Panc1 (cell line): ENCODE measurements around the gene MUC7.

Source experiments
- CTCF ChIP-seq: fragments of 450-650 bp; IDR thresholded peaks from 2 replicates; pipeline ENCODE4 v1.5.1; 2017; ENCODE audit warnings: mild to moderate bottlenecking
- POLR2AphosphoS5 ChIP-seq: IDR thresholded peaks from 2 replicates; pipeline ENCODE4 v1.6.1; 2012; ENCODE audit warnings: mild to moderate bottlenecking, low read depth, low read length, moderate library complexity
- SIN3A ChIP-seq: IDR thresholded peaks from 2 replicates; pipeline ENCODE4 v1.6.1; 2012; ENCODE audit warnings: low read depth, mild to moderate bottlenecking, low read length, moderate library complexity, borderline replicate concordance; ENCODE audit not compliant: insufficient read depth
- TCF7L2 ChIP-seq: IDR thresholded peaks from 2 replicates; pipeline ENCODE4 v1.6.1; 2011; ENCODE audit warnings: mild to moderate bottlenecking, low read depth, low read length, inconsistent platforms
- TF ChIP-seq, protein P1 (sequence below), 2 experiments: IDR thresholded peaks; 2 replicates each; pipeline ENCODE4 v1.6.1; 2011 to 2012; ENCODE audit warnings: low read depth in 2 of 2, control low read depth in 1 of 2, low read length in 1 of 2, mild to moderate bottlenecking in 1 of 2, moderate library complexity in 1 of 2; ENCODE audit not compliant: insufficient read depth in 1 of 2

- TF ChIP-seq CTCF (no peak), POLR2AphosphoS5 (no peak), SIN3A (no peak), TCF7L2 (no peak)
- TF ChIP-seq, protein P1, sequence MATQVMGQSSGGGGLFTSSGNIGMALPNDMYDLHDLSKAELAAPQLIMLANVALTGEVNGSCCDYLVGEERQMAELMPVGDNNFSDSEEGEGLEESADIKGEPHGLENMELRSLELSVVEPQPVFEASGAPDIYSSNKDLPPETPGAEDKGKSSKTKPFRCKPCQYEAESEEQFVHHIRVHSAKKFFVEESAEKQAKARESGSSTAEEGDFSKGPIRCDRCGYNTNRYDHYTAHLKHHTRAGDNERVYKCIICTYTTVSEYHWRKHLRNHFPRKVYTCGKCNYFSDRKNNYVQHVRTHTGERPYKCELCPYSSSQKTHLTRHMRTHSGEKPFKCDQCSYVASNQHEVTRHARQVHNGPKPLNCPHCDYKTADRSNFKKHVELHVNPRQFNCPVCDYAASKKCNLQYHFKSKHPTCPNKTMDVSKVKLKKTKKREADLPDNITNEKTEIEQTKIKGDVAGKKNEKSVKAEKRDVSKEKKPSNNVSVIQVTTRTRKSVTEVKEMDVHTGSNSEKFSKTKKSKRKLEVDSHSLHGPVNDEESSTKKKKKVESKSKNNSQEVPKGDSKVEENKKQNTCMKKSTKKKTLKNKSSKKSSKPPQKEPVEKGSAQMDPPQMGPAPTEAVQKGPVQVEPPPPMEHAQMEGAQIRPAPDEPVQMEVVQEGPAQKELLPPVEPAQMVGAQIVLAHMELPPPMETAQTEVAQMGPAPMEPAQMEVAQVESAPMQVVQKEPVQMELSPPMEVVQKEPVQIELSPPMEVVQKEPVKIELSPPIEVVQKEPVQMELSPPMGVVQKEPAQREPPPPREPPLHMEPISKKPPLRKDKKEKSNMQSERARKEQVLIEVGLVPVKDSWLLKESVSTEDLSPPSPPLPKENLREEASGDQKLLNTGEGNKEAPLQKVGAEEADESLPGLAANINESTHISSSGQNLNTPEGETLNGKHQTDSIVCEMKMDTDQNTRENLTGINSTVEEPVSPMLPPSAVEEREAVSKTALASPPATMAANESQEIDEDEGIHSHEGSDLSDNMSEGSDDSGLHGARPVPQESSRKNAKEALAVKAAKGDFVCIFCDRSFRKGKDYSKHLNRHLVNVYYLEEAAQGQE (IDR thresholded peaks at IDR 0.05; ENCODE audit: insufficient read depth in 1 of 2, low read depth in 2 of 2, low read length in 1 of 2): no peak
These were observed 32.7 kb downstream of the MUC7 start for GRCh38 chr4:70504733-70505132.
